ENCODE results near the gene SERPINB6.
A peak's percentile ranks its signal among the peaks of the same experiment; 100 is the strongest.
"Not testable (repeated sequence)": the region's sequence is repeated elsewhere in the genome, so short reads cannot be mapped to it uniquely, and the experiment has no call there.

Gene SERPINB6

DNA sequence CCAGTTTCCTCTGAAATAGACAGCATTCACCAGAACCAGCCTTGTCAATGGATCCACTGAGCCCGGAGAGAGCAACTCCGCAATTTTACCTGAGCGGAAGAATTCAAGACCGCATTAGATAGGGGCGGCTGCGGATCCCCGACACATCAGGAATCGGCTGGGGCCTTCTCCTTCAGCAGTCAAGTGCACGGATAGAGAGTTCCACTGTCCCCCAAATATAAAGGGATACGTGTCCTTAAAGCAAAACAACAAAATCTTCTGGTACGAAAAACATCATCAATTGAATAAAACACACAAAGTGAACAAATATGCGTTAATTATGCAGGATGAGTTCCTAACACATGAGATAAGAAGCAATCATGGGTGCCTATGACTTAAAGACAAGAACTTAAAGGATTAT is 18.3 kb downstream of the SERPINB6 start:
- no peak for DNase-seq

GRCh38 chr6:2952557-2953095 is 18.7 kb downstream of the SERPINB6 start:
- peak; percentile 51 for DNase-seq

GRCh38 chr6:2951728-2952127 is 19.6 kb downstream of the SERPINB6 start:
- DNase-seq, result no peak

GRCh38 chr6:2950713-2951112 is 20.7 kb downstream of the SERPINB6 start:
- DNase-seq, result no peak

GRCh38 chr6:2949536-2950083 is 21.8 kb downstream of the SERPINB6 start:
- DNase-seq, result no peak

DNA sequence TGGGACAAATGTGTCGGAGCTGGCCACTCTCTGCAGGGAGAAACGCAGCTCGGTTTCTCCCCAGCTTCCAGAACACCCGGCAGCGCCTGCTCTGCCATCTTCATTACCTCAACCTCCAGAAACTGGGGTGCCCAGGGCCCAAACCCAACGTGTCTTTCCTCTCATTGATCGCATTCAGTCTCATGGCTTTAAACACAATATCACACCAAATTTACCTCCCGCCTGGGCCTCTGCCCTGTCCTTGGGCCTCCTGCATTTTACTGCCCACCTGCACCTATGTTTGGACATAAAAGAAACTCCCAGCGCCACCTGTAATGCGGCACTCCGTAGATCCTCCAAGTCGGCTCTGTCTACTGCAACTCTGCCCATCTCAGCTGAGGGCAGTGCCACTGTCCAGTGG is 22.2 kb downstream of the SERPINB6 start:
- DNase-seq, result no peak

DNA sequence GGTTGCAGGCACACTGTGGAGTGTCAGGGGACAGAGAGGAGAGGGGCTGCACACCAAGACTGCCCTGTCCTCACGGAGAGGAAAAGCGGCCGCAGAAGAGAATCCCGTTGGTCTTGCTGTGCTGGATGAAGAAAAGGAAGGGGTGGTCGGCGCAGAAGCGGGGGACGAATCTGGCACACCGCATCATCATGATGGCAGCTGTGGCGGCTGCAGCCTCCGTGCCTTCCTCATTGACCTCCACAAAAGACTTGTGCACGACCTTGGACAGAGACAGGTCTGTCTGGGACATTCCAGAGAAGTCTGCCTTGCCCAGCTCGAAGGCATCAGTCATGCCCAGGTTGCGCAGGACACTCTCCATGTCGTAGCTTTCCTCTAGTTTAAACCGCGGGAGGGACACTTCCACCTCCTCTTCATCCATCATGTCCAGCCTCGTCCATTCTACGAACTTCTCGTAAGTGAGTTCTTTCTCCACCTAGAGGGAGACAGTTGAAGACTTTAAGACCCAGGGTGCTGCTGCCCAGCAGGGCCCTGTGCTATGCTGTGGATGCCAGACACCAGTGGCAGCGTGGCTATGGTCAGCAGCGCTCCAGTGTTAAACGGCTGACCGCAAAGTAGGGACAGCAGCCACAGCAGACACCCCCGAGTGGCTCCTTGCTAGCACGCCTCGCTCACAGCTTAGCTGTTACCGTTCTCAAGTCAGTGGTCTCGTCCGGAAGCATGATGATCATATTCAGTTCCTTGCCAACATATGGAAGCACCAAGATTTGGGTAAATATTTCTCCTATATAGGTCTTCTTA is 22.9 kb downstream of the SERPINB6 start:
- DNase-seq, result no peak

DNA sequence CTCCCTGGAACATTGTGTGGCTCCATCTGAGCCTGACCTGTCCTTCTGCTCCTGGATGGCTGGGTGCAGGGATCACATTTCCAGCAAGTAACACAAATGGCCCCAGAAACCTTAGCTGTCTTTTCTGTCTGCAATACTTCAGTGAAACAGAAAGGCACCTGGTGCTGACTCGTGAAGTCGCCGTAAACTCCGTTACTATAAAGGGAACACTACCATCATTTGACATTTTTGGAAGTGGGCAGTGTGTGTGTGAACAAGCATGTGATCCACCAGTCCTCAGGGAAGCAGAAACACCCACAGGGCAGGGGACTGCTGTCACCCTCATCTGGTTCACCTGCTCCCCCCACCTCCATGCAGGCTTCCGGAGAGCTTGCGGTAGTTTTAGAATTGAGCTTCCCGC is 23.9 kb downstream of the SERPINB6 start:
- no peak for DNase-seq

DNA sequence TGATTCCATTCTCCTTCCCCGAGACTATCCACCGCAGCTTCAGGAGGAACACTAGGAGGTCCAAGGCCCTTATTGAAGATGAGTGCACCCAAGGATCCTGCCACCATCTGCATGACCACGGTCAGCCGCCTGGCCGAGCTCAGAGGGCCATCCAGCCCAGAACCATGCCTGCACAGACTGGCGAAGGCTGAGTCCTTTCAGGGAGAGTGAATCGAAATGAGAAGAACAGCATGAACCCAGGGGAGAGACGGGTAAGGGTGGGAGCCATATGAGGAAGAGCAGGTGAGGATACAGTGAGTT is 26.3 kb downstream of the SERPINB6 start:
- DNase-seq, result no peak

DNA sequence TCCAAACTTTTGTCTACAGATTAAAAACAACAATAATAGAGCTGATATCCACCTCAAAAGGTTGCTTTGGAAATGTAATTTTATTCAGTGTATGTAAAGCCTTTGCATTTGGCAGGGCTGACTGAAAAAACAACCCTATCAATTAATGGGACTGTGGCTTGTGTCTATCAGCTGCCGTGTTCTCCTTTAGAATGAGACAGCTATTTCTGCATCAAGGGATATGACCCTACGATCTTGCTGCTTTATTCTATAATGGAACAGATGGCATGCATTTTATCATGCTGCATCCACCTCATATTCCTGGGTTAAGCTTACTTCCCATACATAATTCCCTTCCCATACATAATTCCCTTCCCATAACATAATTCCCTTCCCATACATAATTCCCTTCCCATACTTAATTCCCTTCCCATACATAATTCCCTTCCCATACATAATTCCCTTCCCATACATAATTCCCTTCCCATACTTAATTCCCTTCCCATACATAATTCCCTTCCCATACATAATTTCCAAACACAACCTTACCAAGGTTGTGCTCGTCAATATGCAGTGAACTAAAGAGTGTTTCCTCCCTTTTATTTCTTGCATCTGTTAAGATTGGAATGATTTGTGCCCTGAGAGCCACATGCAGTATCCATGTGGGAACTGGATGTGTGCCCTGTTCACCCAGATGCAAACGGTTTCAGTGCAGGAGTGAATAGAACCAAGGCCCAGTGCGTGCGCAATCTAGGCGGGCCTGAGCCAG is 26.8 kb downstream of the SERPINB6 start:
- DNase-seq, result no peak

DNA sequence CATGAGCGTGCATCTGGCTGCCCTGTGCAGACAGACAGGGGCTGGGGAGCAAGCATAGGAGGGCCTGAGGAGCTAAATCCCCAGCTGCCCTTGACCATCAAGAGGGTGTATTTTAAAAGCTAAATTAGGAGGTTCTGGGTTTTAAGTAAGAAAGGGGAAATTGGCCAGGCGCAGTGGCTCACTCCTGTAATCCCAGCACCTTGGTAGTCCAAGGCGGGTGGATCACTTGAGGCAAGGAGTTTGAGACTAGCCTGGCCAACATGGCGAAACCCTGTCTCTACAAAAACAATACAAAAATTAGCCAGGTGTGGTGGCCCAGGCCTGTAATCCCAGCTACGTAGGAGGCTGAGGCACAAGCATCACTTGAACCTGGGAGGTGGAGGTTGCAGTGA is 27.8 kb downstream of the SERPINB6 start:
- no peak for DNase-seq

- DNase-seq, result no peak
Measured at GRCh38 chr6:2942914-2943563, 28.3 kb downstream of the SERPINB6 start.

DNA sequence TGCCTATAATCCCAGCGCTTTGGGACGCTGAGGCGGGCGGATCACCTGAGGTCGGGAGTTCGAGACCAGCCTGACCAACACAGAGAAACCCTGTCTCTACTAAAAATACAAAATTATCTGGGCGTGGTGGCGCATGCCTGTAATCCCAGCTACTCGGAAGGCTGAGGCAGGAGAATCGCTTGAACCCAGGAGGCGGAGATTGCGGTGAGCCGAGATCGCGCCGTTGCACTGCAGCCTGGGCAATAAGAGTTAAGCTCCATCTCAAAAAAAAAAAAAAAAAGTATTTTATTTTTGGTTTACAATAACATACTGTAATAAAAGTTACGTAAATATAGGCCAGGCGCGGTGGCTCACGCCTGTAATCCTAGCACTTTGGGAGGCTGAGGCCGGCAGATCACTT is 29.3 kb downstream of the SERPINB6 start:
- DNase-seq, result not testable (repeated sequence)

DNA sequence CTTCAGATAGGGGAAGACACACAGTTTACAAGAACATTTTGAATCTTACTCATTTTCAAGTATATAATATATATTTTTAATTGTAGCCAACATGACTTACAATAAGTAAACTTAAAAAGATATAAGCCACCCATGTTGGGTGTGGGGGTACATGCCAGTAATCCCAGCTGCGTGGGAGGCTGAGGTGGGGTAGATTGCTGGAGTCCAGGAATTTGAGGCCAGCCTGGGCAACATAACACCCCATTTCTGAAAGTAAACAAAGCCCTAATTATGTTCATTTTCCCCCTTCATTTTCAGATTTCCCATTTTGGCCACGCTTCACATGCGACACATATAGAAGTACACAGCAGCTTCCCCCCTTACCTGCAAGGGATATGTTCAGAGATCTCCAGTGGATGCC is 30.5 kb downstream of the SERPINB6 start:
- no peak for DNase-seq

- peak; percentile 67 to 82 for DNase-seq
Measured at GRCh38 chr6:2940010-2940850, 31.1 kb downstream of the SERPINB6 start.

DNA sequence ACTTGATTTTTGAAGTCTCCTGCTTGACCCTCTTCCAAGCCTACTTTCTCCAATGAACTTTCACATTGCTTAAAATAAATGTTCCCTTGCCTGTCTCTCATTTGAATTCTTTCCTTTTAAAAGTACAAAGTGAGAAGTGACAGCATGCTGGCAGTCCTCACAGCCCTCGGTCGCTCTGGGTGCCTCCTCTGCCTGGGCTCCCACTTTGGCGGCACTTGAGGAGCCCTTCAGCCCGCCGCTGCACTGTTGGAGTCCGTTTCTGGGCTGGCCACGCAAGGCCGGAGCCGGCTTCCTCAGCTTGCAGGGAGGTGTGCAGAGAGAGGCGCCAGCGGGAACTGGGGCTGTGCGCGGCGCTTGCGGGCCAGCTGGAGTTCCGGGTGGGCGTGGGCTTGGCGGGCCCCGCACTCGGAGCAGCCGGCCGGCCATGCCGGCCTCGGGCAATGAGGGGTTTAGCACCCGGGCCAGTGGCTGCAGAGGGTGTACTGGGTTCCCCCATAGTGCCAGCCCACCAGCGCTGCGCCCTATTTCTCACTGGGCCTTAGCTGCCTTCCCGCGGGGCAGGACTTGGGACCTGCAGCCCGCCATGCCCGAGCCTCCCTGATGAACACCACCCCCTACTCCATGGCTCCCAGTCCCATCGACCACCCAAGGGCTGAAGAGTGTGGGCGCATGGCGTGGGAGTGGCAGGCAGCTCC is 31.9 kb downstream of the SERPINB6 start:
- no peak for DNase-seq

DNA sequence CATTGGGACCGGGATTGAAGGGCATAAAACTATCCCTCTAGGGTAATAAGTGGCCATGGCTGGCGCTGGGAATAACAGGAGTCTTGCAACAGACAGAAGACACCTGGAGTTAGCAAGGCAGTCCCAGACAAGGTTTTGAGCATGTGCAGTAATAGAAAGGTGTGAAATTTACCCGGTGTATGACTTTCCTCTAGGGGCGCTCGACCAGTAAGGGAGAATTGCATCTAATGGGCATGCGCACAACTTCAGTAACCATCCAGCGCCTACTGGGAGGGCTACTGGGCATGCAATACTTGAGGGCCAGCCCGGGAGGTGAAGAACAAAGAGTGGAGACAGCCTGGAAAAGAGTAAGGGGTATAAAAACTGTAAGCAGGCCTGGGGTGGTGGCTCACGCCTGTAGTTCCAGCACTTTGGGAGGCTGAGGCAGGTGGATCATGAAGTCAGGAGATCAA is 32.7 kb downstream of the SERPINB6 start:
- DNase-seq, result no peak

- DNase-seq, result no peak
Measured at GRCh38 chr6:2938004-2938631, 33.2 kb downstream of the SERPINB6 start.

DNA sequence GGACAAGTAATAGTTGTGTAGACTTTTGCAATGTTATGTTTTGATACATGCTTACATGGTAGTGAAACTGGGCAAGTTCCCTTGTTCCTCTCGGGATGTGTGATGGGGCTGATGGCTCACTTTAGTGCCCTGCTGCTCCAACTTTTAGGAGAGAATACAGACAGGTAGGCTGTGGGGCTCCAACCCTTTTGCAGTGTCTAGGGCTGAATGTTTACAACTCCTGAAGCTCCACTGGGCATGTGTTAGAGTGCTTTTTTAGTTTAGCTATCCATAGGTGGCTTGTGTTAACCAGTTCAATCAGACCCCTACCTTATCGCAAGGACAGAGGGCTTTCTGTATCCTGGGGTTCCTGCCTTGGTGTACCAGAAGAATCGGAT is 33.8 kb downstream of the SERPINB6 start:
- no peak for DNase-seq

DNA sequence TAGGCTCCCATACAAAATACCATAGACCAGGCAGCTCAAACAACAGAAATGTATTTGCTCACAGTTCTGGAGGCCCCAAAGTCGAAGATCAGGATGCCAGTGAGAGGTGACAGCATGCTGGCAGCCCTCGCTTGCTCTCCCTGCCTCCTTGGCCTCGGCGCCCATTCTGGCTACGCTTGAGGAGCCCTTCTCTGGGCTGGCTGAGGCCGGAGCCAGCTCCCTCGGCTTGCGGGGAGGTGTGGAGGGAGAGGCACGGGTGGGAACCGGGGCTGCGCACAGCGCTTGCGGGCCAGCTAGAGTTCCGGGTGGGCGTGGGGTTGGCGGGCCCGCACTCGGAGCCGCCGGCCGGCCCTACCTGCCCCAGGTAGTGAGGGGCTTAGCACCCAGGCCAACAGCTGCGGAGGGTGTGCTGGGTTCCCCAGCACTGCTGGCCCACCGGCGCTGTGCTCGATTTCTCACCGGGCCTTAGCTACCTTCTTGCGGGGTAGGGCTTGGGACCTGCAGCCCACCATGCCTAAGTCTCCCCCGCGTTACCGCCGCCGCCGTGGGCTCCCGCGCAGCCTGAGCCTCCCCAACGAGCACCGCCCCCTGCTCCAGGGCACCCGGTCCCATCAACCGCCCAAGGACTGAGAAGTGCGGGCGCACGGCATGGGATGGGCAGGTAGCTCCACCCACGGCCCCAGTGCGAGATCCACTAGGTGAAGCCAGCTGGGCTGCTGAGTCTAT is 35.6 kb downstream of the SERPINB6 start:
- no peak for DNase-seq

DNA sequence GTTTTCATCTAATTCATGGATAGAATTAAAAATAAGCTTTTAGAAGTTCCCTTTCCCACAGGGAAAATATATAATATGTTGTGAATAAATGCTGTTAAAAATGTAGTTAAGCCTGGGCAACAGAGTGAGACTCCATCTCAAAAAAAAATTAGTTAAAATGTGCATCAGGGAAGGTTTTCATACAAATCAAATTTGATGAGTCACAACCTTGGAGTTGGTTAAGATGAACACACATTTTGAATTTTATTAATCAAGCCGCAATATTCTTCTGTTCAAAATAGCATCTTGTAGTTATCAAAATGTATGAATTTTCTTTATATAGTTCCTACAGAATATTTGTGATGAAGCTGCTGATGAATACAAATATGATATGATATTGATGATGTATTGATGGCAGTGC is 37.3 kb downstream of the SERPINB6 start:
- no peak for DNase-seq
